Muscle layer of colon (tissue), 2 donors: ENCODE results near the gene NPY.

Experiments
- H3K27ac ChIP-seq: one replicate; pipeline ENCODE4 v1.7.0; 2013; ENCODE audit warnings: low read depth, mild to moderate bottlenecking, low read length, moderate library complexity
- H3K27me3 ChIP-seq, 2 donors: one replicate each; pipeline ENCODE4 v1.7.0; 2013; ENCODE audit warnings: low read length in 2 of 2, mild to moderate bottlenecking in 2 of 2; ENCODE audit not compliant: insufficient read depth in 2 of 2, control insufficient read depth in 1 of 2
- H3K36me3 ChIP-seq: one replicate; pipeline ENCODE4 v1.7.0; 2013; ENCODE audit warnings: mild to moderate bottlenecking, low read length; ENCODE audit not compliant: insufficient read depth
- H3K4me1 ChIP-seq: one replicate; pipeline ENCODE4 v1.7.0; 2013; ENCODE audit warnings: mild to moderate bottlenecking, low read length; ENCODE audit not compliant: insufficient read depth
- H3K4me3 ChIP-seq, 2 donors: one replicate each; pipeline ENCODE4 v1.7.0; 2013; ENCODE audit warnings: low read length in 2 of 2, low read depth in 1 of 2, mild to moderate bottlenecking in 1 of 2, moderate library complexity in 1 of 2
- H3K9ac ChIP-seq: one replicate; pipeline ENCODE4 v1.7.0; 2013; ENCODE audit warnings: low read length
- H3K9me3 ChIP-seq: one replicate; pipeline ENCODE4 v1.7.0; 2013; ENCODE audit warnings: mild to moderate bottlenecking, low read length
- donor health status: abdominal sarcoma.
- donor health status: Adenocarcinoma of cecum.

Gene NPY

GRCh38 chr7:24284699-24285506 is 913 bp downstream of the NPY start:
- Histone ChIP-seq H3K27me3 (peaks cover 5 to 29% of the 10 kb centered on the region in 2 donors), H3K4me3 (no peak overlapping the region), H3K36me3 (no peaks in the 10 kb centered on the region), H3K9me3 (no peaks in the 10 kb centered on the region), H3K9ac (no peak overlapping the region), H3K27ac (no peak overlapping the region), H3K4me1 (no peaks in the 10 kb centered on the region)

- Histone ChIP-seq H3K4me1 (no peaks in the 10 kb centered on the region), H3K4me3 (no peak overlapping the region), H3K36me3 (no peaks in the 10 kb centered on the region), H3K9me3 (no peaks in the 10 kb centered on the region), H3K27ac (no peak overlapping the region), H3K9ac (no peak overlapping the region), H3K27me3 (peaks cover 4 to 11% of the 10 kb centered on the region in 2 donors)
Measured at GRCh38 chr7:24290004-24290641, 6.1 kb downstream of the NPY start.

- H3K4me3 ChIP-seq = no peak overlapping the region
- peaks cover 0 to 8% of the 10 kb centered on the region in 2 donors for H3K27me3 ChIP-seq
- no peak overlapping the region for H3K27ac ChIP-seq
- no peaks in the 10 kb centered on the region for H3K4me1 ChIP-seq
- H3K9me3 ChIP-seq = no peaks in the 10 kb centered on the region
- no peaks in the 10 kb centered on the region for H3K36me3 ChIP-seq
- no peak overlapping the region for H3K9ac ChIP-seq
Measured at GRCh38 chr7:24291271-24291670, 7.3 kb downstream of the NPY start.

- Histone ChIP-seq H3K27ac (no peak overlapping the region), H3K36me3 (no peaks in the 10 kb centered on the region), H3K9me3 (no peaks in the 10 kb centered on the region), H3K27me3 (no peaks in the 10 kb centered on the region), H3K4me3 (no peak overlapping the region), H3K9ac (no peak overlapping the region), H3K4me1 (no peaks in the 10 kb centered on the region)
Measured at GRCh38 chr7:24297362-24297761, 13.4 kb downstream of the NPY start.

GRCh38 chr7:24298696-24299095 is 14.7 kb downstream of the NPY start:
- Histone ChIP-seq H3K27ac (no peak overlapping the region), H3K27me3 (no peaks in the 10 kb centered on the region), H3K9me3 (no peaks in the 10 kb centered on the region), H3K36me3 (no peaks in the 10 kb centered on the region), H3K4me3 (no peak overlapping the region), H3K4me1 (no peaks in the 10 kb centered on the region), H3K9ac (no peak overlapping the region)

GRCh38 chr7:24299192-24299591 is 15.2 kb downstream of the NPY start:
- Histone ChIP-seq H3K9ac (no peak overlapping the region), H3K27me3 (no peaks in the 10 kb centered on the region), H3K4me1 (no peaks in the 10 kb centered on the region), H3K9me3 (no peaks in the 10 kb centered on the region), H3K4me3 (no peak overlapping the region), H3K27ac (no peak overlapping the region), H3K36me3 (no peaks in the 10 kb centered on the region)

- H3K27me3 ChIP-seq = no peaks in the 10 kb centered on the region
- H3K36me3 ChIP-seq = no peaks in the 10 kb centered on the region
- no peak overlapping the region for H3K27ac ChIP-seq
- no peaks in the 10 kb centered on the region for H3K9me3 ChIP-seq
- no peak overlapping the region for H3K4me3 ChIP-seq
- no peak overlapping the region for H3K9ac ChIP-seq
- H3K4me1 ChIP-seq = no peaks in the 10 kb centered on the region
Measured at GRCh38 chr7:24301703-24302102, 17.7 kb downstream of the NPY start.

GRCh38 chr7:24304494-24305095 is 20.6 kb downstream of the NPY start:
- no peak overlapping the region for H3K9ac ChIP-seq
- H3K27me3 ChIP-seq = no peaks in the 10 kb centered on the region
- H3K27ac ChIP-seq = no peak overlapping the region
- no peaks in the 10 kb centered on the region for H3K4me1 ChIP-seq
- H3K36me3 ChIP-seq = no peaks in the 10 kb centered on the region
- H3K4me3 ChIP-seq = no peak overlapping the region
- H3K9me3 ChIP-seq = no peaks in the 10 kb centered on the region

GRCh38 chr7:24307326-24307725 is 23.3 kb downstream of the NPY start:
- Histone ChIP-seq H3K27ac (no peak overlapping the region), H3K9me3 (no peaks in the 10 kb centered on the region), H3K4me1 (no peaks in the 10 kb centered on the region), H3K27me3 (no peaks in the 10 kb centered on the region), H3K4me3 (no peak overlapping the region), H3K36me3 (no peaks in the 10 kb centered on the region), H3K9ac (no peak overlapping the region)

GRCh38 chr7:24312588-24312987 is 28.6 kb downstream of the NPY start:
- Histone ChIP-seq H3K9ac (no peak overlapping the region), H3K27me3 (no peaks in the 10 kb centered on the region), H3K4me3 (no peak overlapping the region), H3K27ac (no peak overlapping the region), H3K4me1 (no peaks in the 10 kb centered on the region), H3K9me3 (no peaks in the 10 kb centered on the region), H3K36me3 (no peaks in the 10 kb centered on the region)

GRCh38 chr7:24313777-24314176 is 29.8 kb downstream of the NPY start:
- Histone ChIP-seq H3K36me3 (no peaks in the 10 kb centered on the region), H3K4me1 (no peaks in the 10 kb centered on the region), H3K27me3 (no peaks in the 10 kb centered on the region), H3K27ac (no peak overlapping the region), H3K9me3 (no peaks in the 10 kb centered on the region), H3K9ac (no peak overlapping the region), H3K4me3 (no peak overlapping the region)
